Thymus (tissue), 11 donors: ENCODE results near the gene SETD4. TPM values are rescaled to one million over a fixed set of nuclear protein-coding genes. Genes with fewer than 3 reads are reported as not detected.

Source experiments
- DNase-seq, 9 donors: peaks; one replicate each; pipeline ENCODE4 v3.0.0-alpha.2; 2013; ENCODE audit warnings: low spot score in 9 of 9, low read depth in 6 of 9, missing footprints in 1 of 9
- H3K27ac ChIP-seq, 2 donors: one replicate each; pipeline ENCODE4 v1.5.1; 2013; ENCODE audit warnings: control low read depth in 1 of 2, low read depth in 1 of 2, low read length in 1 of 2, mild to moderate bottlenecking in 1 of 2, moderate library complexity in 1 of 2
- H3K27me3 ChIP-seq, 2 donors: one replicate each; pipeline ENCODE4 v1.5.1; 2013; ENCODE audit warnings: low read length in 1 of 2; ENCODE audit not compliant: control insufficient read depth in 2 of 2, insufficient read depth in 1 of 2
- H3K36me3 ChIP-seq, 2 donors: one replicate each; pipeline ENCODE4 v1.5.1; 2013; ENCODE audit warnings: low read length in 1 of 2, mild to moderate bottlenecking in 1 of 2, moderate library complexity in 1 of 2; ENCODE audit not compliant: control insufficient read depth in 2 of 2, insufficient read depth in 2 of 2
- H3K4me1 ChIP-seq, 2 donors: one replicate each; pipeline ENCODE4 v1.5.1; 2013; ENCODE audit warnings: low read length in 2 of 2; ENCODE audit not compliant: control insufficient read depth in 2 of 2, insufficient read depth in 2 of 2
- H3K4me3 ChIP-seq, 2 donors: one replicate each; pipeline ENCODE4 v1.5.1; 2013; ENCODE audit warnings: low read length in 2 of 2, control low read depth in 1 of 2, mild to moderate bottlenecking in 1 of 2
- H3K9me3 ChIP-seq, 2 donors: one replicate each; pipeline ENCODE4 v1.5.1; 2013; ENCODE audit warnings: low read length in 1 of 2, mild to moderate bottlenecking in 1 of 2; ENCODE audit not compliant: control insufficient read depth in 2 of 2, insufficient read depth in 1 of 2
- WGBS: extraction: QIAGEN DNeasy Blood & Tissue Kit; methylation state at CpG from one replicate; pipeline ENCODE4 v1.1.7; 2013; 5-methylcytosine and 5-hydroxymethylcytosine counted together
- polyA plus RNA-seq: library from polyadenylated mRNA; stranded (reverse); fragments of 200-250 nt; gene quantifications from one replicate; pipeline ENCODE4 v1.2.3, GENCODE V29; 2013
- total RNA-seq: library from RNA; stranded (reverse); fragments of 120-200 nt; gene quantifications from one replicate; pipeline ENCODE4 v1.2.4, GENCODE V29; 2013
- donor health status: healthy.

SETD4 gene
- total and polyA plus RNA-seq, 2 donors = 11.7 TPM

GRCh38 chr21:36059823-36060158 is 535 bp downstream of the SETD4 start:
- peaks cover 20 to 33% of the 10 kb centered on the region in 2 donors for H3K36me3 ChIP-seq
- DNase-seq = no peak
- peak overlapping the region; percentile 91 to 98 for H3K27ac ChIP-seq
- under 1% methylated on average over 34 of the region's 34 CpGs for WGBS
- peaks cover 0 to 12% of the 10 kb centered on the region in 2 donors for H3K4me1 ChIP-seq
- H3K4me3 ChIP-seq = peak overlapping the region; percentile 91 to 94
- H3K27me3 ChIP-seq = no peaks in the 10 kb centered on the region
- H3K9me3 ChIP-seq = no peaks in the 10 kb centered on the region

GRCh38 chr21:36055551-36055950 is 4.8 kb downstream of the SETD4 start:
- H3K4me1 ChIP-seq = peaks cover 0 to 10% of the 10 kb centered on the region in 2 donors
- no peaks in the 10 kb centered on the region for H3K27me3 ChIP-seq
- H3K9me3 ChIP-seq = no peaks in the 10 kb centered on the region
- H3K4me3 ChIP-seq = no peak overlapping the region
- no peak for DNase-seq
- 99% methylated on average over 3 of the region's 3 CpGs for WGBS
- H3K27ac ChIP-seq = no peak overlapping the region
- H3K36me3 ChIP-seq = peaks cover 44 to 55% of the 10 kb centered on the region in 2 donors

DNA sequence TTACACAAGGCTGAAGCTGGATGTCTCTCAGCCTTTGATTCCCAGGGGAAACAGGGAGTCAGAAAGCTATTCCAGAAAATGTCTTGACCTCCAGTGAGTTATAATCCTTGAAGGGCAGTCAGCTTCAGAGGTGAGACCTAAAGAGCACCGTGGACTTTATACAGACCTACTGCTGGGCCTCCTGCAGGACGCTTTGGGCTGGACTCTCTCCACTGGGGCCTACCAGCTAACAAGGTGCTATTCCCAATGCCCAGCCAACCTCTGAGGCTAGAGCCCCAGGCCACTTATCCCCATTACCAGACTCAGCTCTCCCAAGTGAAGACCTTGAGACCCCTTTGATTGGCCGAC is 6.6 kb downstream of the SETD4 start:
- Histone ChIP-seq H3K4me3 (no peak overlapping the region), H3K36me3 (peaks cover 48 to 60% of the 10 kb centered on the region in 2 donors), H3K9me3 (no peaks in the 10 kb centered on the region), H3K4me1 (no peaks in the 10 kb centered on the region), H3K27me3 (no peaks in the 10 kb centered on the region), H3K27ac (no peak overlapping the region)
- WGBS = 93% methylated on average over 3 of the region's 3 CpGs
- DNase-seq = no peak

GRCh38 chr21:36052860-36053714 is 7.2 kb downstream of the SETD4 start:
- WGBS = 90% methylated on average over 10 of the region's 10 CpGs
- Histone ChIP-seq H3K27ac (no peak overlapping the region), H3K36me3 (peaks cover 52 to 61% of the 10 kb centered on the region in 2 donors)

DNA sequence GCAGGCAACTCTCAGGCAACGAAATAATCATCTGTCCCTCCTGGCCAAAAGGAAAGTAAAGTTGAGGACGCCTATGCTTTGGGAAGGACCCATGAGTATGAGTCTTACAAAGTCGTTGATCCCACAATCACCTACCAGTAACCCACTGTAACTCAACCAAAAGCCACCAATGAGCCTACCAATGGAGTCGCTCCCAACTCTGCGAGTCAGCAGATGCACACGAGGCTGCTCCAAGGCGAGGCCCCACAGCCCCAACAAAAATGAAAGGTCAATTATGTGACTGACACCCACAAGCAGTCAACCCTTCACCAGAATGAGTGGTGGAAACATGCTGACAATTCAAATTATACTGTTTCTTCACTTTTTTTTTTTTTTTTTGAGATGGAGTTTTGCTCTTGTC is 12.0 kb downstream of the SETD4 start:
- Histone ChIP-seq H3K27me3 (no peaks in the 10 kb centered on the region), H3K36me3 (peaks cover 47 to 49% of the 10 kb centered on the region in 2 donors), H3K9me3 (no peaks in the 10 kb centered on the region), H3K4me1 (no peaks in the 10 kb centered on the region), H3K4me3 (no peak overlapping the region), H3K27ac (no peak overlapping the region)
- no peak for DNase-seq
- 97% methylated on average over 7 of the region's 7 CpGs for WGBS

More at GRCh38 chr21:36052860-36053714, 7.2 kb downstream of the SETD4 start:
- H3K27me3 ChIP-seq = no peaks in the 10 kb centered on the region
- no peak overlapping the region for H3K4me3 ChIP-seq
- no peaks in the 10 kb centered on the region for H3K9me3 ChIP-seq
- H3K4me1 ChIP-seq = no peaks in the 10 kb centered on the region
- DNase-seq = no peak

GRCh38 chr21:36047139-36047538 is 13.2 kb downstream of the SETD4 start:
- Histone ChIP-seq H3K36me3 (peaks cover 44 to 45% of the 10 kb centered on the region in 2 donors), H3K4me1 (no peaks in the 10 kb centered on the region)
- 84% methylated on average over 7 of the region's 7 CpGs for WGBS

DNA sequence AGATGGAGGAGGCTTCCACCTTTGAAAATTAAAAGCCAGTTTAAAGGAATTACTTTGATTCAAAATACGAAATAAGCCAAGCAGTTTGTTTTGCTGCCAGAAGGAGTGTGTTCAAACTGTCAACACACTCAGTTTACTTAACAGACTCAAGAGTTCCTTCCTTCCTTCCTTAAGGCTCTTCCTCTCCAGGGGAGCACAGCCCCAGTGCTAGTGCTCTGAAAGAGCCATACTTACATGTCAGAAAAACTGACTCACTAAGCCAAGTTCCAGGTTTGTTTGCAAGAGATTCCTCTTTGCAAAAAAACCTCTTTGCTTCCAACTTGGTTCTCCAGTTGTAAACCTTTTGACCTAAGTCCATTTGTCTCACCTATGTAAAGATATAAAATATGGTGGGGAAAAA is 14.3 kb downstream of the SETD4 start:
- Histone ChIP-seq H3K9me3 (no peaks in the 10 kb centered on the region), H3K36me3 (peaks cover 45 to 52% of the 10 kb centered on the region in 2 donors), H3K4me1 (no peaks in the 10 kb centered on the region), H3K27me3 (no peaks in the 10 kb centered on the region), H3K4me3 (no peak overlapping the region), H3K27ac (no peak overlapping the region)
- no peak for DNase-seq
- 98% methylated on average over 1 of the region's 1 CpG for WGBS

More at GRCh38 chr21:36047139-36047538, 13.2 kb downstream of the SETD4 start:
- no peak overlapping the region for H3K4me3 ChIP-seq
- no peaks in the 10 kb centered on the region for H3K9me3 ChIP-seq
- H3K27ac ChIP-seq = no peak overlapping the region
- DNase-seq = no peak
- no peaks in the 10 kb centered on the region for H3K27me3 ChIP-seq

GRCh38 chr21:36044056-36044455 is 16.3 kb downstream of the SETD4 start:
- 91% methylated on average over 10 of the region's 10 CpGs for WGBS
- no peaks in the 10 kb centered on the region for H3K27me3 ChIP-seq
- no peak overlapping the region for H3K27ac ChIP-seq
- peaks cover 45 to 49% of the 10 kb centered on the region in 2 donors for H3K36me3 ChIP-seq
- H3K4me3 ChIP-seq = no peak overlapping the region
- no peaks in the 10 kb centered on the region for H3K9me3 ChIP-seq
- H3K4me1 ChIP-seq = no peaks in the 10 kb centered on the region
- no peak for DNase-seq

DNA sequence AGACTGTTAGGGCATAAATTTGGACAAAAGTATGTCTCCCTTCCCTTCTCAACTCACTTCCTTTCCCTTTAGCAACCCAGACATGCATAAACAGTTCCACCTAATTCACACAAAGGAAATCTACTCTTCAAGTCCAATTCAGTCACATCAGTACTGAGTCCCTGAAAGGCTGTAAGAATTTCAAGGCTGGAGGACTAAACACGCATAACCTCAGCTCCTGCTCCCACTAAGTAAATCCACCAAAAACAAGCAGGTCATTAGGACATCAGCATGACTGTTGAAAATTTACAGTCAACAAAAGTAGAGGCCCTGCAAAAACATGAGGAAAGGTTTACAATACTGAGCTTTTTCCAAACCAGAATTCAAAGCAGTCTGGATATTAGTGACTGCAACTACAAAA is 18.4 kb downstream of the SETD4 start:
- WGBS = 99% methylated on average over 1 of the region's 1 CpG
- H3K4me3 ChIP-seq = no peak overlapping the region
- peaks cover 52 to 53% of the 10 kb centered on the region in 2 donors for H3K36me3 ChIP-seq

More for the DNA sequence above, 18.4 kb downstream of the SETD4 start:
- DNase-seq = no peak
- Histone ChIP-seq H3K4me1 (peaks cover 0 to 2% of the 10 kb centered on the region in 2 donors), H3K27me3 (no peaks in the 10 kb centered on the region), H3K27ac (no peak overlapping the region), H3K9me3 (no peaks in the 10 kb centered on the region)
